Ovary (tissue), 9 donors: Measurements from ENCODE around the gene RHNO1. TPM values are rescaled to one million over a fixed set of nuclear protein-coding genes. Genes with fewer than 3 reads are reported as not detected.

Source experiments
- DNase-seq, 5 donors: peaks; one replicate each; pipeline ENCODE4 v3.0.0-alpha.2; 2019 to 2020
- H3K27ac ChIP-seq, 2 donors: fragments of 200-600 bp; one replicate each; pipeline versions ENCODE4 v1.5.1 to v1.8.0; 2019 to 2022
- H3K27me3 ChIP-seq: fragments of 200-600 bp; one replicate; pipeline ENCODE4 v1.8.0; 2022
- H3K36me3 ChIP-seq: fragments of 200-600 bp; sonication (generic); one replicate; pipeline ENCODE4 v1.5.1; 2019
- H3K4me1 ChIP-seq: one replicate; pipeline ENCODE4 v1.8.1; 2013; ENCODE audit warnings: mild to moderate bottlenecking, moderate library complexity; ENCODE audit not compliant: insufficient read depth
- H3K4me3 ChIP-seq: fragments of 200-600 bp; sonication (generic); one replicate; pipeline ENCODE4 v1.5.1; 2017
- H3K9me3 ChIP-seq, 2 donors: fragments of 200-600 bp in 1 of 2; sonication (generic) in 1 of 2; one replicate each; pipeline versions ENCODE4 v1.5.1 to v1.8.1; 2013 to 2019; ENCODE audit warnings: mild to moderate bottlenecking in 1 of 2, moderate library complexity in 1 of 2
- EP300 ChIP-seq: sonication (generic); formaldehyde crosslinking; IDR thresholded peaks from one replicate; pipeline ENCODE4 v1.6.1; 2017; ENCODE audit warnings: antibody characterized with exemption
- POLR2A ChIP-seq: fragments of 450-650 bp; IDR thresholded peaks from one replicate; pipeline ENCODE4 v1.6.1; 2017; ENCODE audit warnings: antibody characterized with exemption, mild to moderate bottlenecking, moderate library complexity
- WGBS, 3 donors: extraction: QIAGEN DNeasy Blood & Tissue Kit in 1 of 3; methylation state at CpG; one replicate each; pipeline versions ENCODE4 v1.1.5 to v1.1.7; 2013 to 2017; 5-methylcytosine and 5-hydroxymethylcytosine counted together
- intact Hi-C, 4 donors: fragments of 100-400 bp; cut with DNase I; formaldehyde crosslinking; loops; one replicate each; pipeline versions ENCODE4 v1.11.0 to v1.15.1; 2022 to 2023
- polyA plus RNA-seq, 2 donors: library from polyadenylated mRNA; stranded (reverse); fragments of 200-250 nt in 1 of 2; fragments of 350-450 nt in 1 of 2; fragmentation: Illumina TruSeq in 1 of 2; extraction: RNeasy Lipid Tissue Mini Kit (QIAGEN cat#74804) in 1 of 2; gene quantifications; one replicate each; pipeline ENCODE4 v1.2.3, GENCODE V29; 2013 to 2014
- total RNA-seq, 7 donors: library from RNA; depleted of rRNA in 2 of 7; stranded (reverse); fragments of >200 nt in 2 of 7; fragmentation: NEBNext Ultra II Directional in 3 of 7; extraction: Animal tissue kit (Norgen Biotek cat#: 25700) in 3 of 7; gene quantifications; one replicate each; pipeline versions ENCODE4 v1.1.0 to v1.2.4, GENCODE V29; 2016 to 2023
- TF ChIP-seq, protein P1 (sequence below), 3 donors: fragments of 450-650 bp in 2 of 3; fragments of 200-600 bp in 1 of 3; IDR thresholded peaks; one replicate each; pipeline versions ENCODE4 v1.5.1 to v1.8.0; 2016 to 2022; ENCODE audit warnings: antibody characterized with exemption in 3 of 3, mild to moderate bottlenecking in 1 of 3
- donor health status: DM: no; HTN: no; CAD: no; lungs with moderate emphysema.
- donor health status: DM: no; HTN: no; CAD: no.
- donor health status: Bipolar disorder and iron deficiency.
- donor health status: DM: yes; HTN: yes; CAD: no.
- donor health status: DM: no; HTN: no; CAD: no.
- donor health status: DM: yes; HTN: yes; CAD: no.

RHNO1 gene
- total and polyA plus RNA-seq, 9 donors, result 10.1 to 26.1 (median 18.7) TPM

GRCh38 chr12:2902272-2902880 is 25.4 kb downstream of the RHNO1 start:
- peak in 3 of 5 donors; percentile 26 to 52 (median 50) for DNase-seq
- Histone ChIP-seq H3K4me3 (no peak overlapping the region), H3K27ac (peak overlapping the region in 1 of 2 donors; percentile 7), H3K4me1 (peaks cover 11% of the 10 kb centered on the region), H3K27me3 (no peaks in the 10 kb centered on the region), H3K9me3 (no peaks in the 10 kb centered on the region), H3K36me3 (no peaks in the 10 kb centered on the region)
- 5 to 17% (median 6%) methylated on average over 4 of the region's 4 CpGs for WGBS, 3 donors
- TF ChIP-seq EP300 (no peak), POLR2A (no peak)
- TF ChIP-seq, protein P1, sequence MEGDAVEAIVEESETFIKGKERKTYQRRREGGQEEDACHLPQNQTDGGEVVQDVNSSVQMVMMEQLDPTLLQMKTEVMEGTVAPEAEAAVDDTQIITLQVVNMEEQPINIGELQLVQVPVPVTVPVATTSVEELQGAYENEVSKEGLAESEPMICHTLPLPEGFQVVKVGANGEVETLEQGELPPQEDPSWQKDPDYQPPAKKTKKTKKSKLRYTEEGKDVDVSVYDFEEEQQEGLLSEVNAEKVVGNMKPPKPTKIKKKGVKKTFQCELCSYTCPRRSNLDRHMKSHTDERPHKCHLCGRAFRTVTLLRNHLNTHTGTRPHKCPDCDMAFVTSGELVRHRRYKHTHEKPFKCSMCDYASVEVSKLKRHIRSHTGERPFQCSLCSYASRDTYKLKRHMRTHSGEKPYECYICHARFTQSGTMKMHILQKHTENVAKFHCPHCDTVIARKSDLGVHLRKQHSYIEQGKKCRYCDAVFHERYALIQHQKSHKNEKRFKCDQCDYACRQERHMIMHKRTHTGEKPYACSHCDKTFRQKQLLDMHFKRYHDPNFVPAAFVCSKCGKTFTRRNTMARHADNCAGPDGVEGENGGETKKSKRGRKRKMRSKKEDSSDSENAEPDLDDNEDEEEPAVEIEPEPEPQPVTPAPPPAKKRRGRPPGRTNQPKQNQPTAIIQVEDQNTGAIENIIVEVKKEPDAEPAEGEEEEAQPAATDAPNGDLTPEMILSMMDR (IDR thresholded peaks at IDR 0.05), result no peak
- intact Hi-C loops, result loop anchor here in 1 of 4 donors (10.0 kb wide), 1 partner anchor 52 kb away; the partner anchor contains the start of gene TEAD4

GRCh38 chr12:2904260-2904659 is 27.2 kb downstream of the RHNO1 start:
- 97 to 98% (median 97%) methylated on average over 2 of the region's 2 CpGs for WGBS, 3 donors
- TF ChIP-seq EP300 (no peak), POLR2A (no peak)
- TF ChIP-seq, protein P1 (IDR thresholded peaks at IDR 0.05), result no peak
- DNase-seq, result no peak
- H3K27me3 ChIP-seq, result no peaks in the 10 kb centered on the region
- no peaks in the 10 kb centered on the region for H3K36me3 ChIP-seq
- intact Hi-C loops, result loop anchor here in 1 of 4 donors (10.0 kb wide), 1 partner anchor 51 kb away; the partner anchor contains the start of gene TEAD4
- no peaks in the 10 kb centered on the region for H3K9me3 ChIP-seq
- no peak overlapping the region for H3K27ac ChIP-seq
- peaks cover 11% of the 10 kb centered on the region for H3K4me1 ChIP-seq
- no peak overlapping the region for H3K4me3 ChIP-seq

DNA sequence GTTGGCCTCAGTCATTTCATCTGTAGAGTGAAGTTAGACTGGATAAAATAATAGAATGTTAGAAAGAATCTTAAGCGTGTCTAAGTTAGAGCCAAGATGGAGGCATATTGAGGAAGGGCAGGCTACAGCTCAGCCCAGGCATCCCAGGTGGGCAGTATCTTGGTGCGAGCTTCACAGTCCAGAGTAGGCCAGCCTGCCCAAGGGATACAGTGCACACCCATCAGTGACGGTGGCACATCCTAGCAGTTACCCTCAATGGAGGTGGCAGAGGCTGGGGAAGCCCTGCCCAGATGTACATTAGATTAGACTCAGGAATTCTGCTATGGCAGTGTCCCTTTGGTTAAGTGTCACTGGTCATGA is 35.2 kb downstream of the RHNO1 start:
- Histone ChIP-seq H3K4me3 (no peak overlapping the region), H3K4me1 (peaks cover 1% of the 10 kb centered on the region), H3K9me3 (no peaks in the 10 kb centered on the region), H3K27ac (no peak overlapping the region), H3K36me3 (no peaks in the 10 kb centered on the region), H3K27me3 (no peaks in the 10 kb centered on the region)
- TF ChIP-seq POLR2A (no peak), EP300 (no peak)
- TF ChIP-seq, protein P1 (IDR thresholded peaks at IDR 0.05), result no peak
- no peak for DNase-seq
- intact Hi-C loops, result no loop called here
- WGBS, 3 donors, result 96 to 100% (median 96%) methylated on average over 3 of the region's 3 CpGs

GRCh38 chr12:2919249-2919648 is 42.2 kb downstream of the RHNO1 start:
- WGBS, 3 donors, result 90 to 92% (median 92%) methylated on average over 2 of the region's 2 CpGs
- Histone ChIP-seq H3K4me3 (no peak overlapping the region), H3K9me3 (no peaks in the 10 kb centered on the region), H3K27ac (no peak overlapping the region), H3K4me1 (no peaks in the 10 kb centered on the region), H3K36me3 (no peaks in the 10 kb centered on the region), H3K27me3 (no peaks in the 10 kb centered on the region)
- DNase-seq, result no peak
- intact Hi-C loops, result no loop called here
- TF ChIP-seq, protein P1 (IDR thresholded peaks at IDR 0.05), result no peak
- TF ChIP-seq EP300, result no peak
- TF ChIP-seq POLR2A, result no peak
